Measurements from ENCODE around the gene HSD11B2.
"Not testable (repeated sequence)": the region's sequence is repeated elsewhere in the genome, so short reads cannot be mapped to it uniquely, and the experiment has no call there.

Gene HSD11B2

DNA sequence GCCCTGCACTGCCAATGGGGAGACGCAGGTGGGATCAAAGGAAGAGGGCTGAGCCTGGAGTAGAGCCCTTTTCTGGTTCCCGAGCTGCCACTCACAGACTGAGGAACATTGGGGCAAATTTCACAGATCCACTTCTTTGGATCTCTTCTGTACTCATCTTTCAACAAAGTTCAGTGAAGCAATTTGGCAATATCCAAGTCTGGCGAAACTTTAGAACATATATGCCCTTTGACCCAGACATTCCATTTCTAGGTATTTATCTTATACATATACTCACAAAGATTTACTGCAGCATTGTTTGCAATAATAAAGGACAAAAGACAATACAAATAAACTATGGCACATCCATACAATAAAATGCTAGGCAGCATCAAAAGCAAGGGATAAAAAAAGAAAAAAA is 19.6 kb upstream of the HSD11B2 start:
- H3K4me3 ChIP-seq (ENCODE audit: low read depth, low read length), result no peak overlapping the region
- CTCF ChIA-PET, result interaction anchor here (5.0 kb wide), 1 partner anchor 16 kb away, joined by 43 read pairs; no protein-coding TSS in a partner anchor
- no peak for DNase-seq (ENCODE audit: low read depth, low spot score)
- POLR2A ChIA-PET, result no interaction called here
- TF ChIP-seq CTCF (IDR thresholded peaks at IDR 0.05; ENCODE audit: insufficient read depth, low read length, missing control alignments), result no peak

GRCh38 chr16:67412294-67412693 is 18.6 kb upstream of the HSD11B2 start:
- ChIA-PET POLR2A (interaction anchor here (0.6 kb wide), 1 partner anchor 163 kb away, joined by 4 read pairs; no protein-coding TSS in a partner anchor), CTCF (interaction anchor here (0.6 to 5.0 kb wide), 4 partner anchors 15 to 152 kb away, joined by 3 to 43 read pairs (median 4); no protein-coding TSS in a partner anchor)
- no peak for TF ChIP-seq CTCF (IDR thresholded peaks at IDR 0.05; ENCODE audit: insufficient read depth, low read length, missing control alignments)
- DNase-seq (ENCODE audit: low read depth, low spot score), result no peak
- no peak overlapping the region for H3K4me3 ChIP-seq (ENCODE audit: low read depth, low read length)

DNA sequence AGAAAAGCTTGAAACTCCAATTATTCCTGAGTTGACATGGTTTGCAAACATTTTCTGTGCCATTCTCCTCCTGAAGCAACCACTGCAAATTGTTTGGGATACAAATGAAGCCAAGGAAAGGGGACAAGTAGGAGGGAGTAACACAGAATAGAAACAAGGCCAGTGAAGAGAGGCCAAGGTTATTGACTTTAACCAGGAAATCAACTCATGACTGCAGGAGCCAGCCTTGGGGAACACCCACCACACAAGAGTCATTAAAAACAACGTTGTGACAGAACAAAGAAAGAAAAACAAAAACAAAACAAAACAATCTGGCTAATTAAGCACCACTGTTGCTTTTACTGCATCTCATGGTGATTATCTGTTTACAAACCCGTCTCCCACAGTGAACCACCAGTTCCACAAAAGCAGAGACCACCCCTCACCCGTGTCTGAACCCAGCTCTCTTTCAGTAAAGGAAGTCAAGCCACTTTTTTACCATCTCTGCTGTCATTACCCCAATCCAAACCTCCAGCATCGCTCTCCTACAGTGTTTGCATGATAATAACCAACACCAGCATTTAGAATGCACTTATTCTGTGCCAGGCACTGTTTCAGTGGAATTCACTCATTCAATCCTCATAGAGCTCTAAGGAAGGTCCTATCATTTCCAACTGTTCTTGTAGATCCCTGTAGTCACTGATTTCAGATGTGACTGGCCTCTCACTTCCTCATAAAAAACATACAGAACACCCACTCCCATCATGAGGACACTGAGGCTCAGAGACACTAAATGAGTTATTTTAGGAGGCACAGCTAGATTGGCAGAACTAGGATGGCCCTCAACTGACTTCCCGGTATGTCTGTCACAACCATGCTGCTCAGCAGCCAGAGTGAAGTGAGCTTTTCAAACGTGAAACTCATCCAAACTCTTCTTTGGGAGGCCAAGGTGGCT is 16.7 kb upstream of the HSD11B2 start:
- no peak for TF ChIP-seq CTCF (IDR thresholded peaks at IDR 0.05; ENCODE audit: insufficient read depth, low read length, missing control alignments)
- H3K4me3 ChIP-seq (ENCODE audit: low read depth, low read length), result no peak overlapping the region
- POLR2A ChIA-PET, result no interaction called here
- CTCF ChIA-PET, result interaction anchor here (0.7 to 5.0 kb wide), 8 partner anchors 12 to 64 kb away, joined by 3 to 43 read pairs (median 4); partner anchors contain the start of gene TPPP3
- no peak for DNase-seq (ENCODE audit: low read depth, low spot score)

- CTCF ChIA-PET, result interaction anchor here (1.1 to 5.0 kb wide), 6 partner anchors 12 to 449 kb away, joined by 3 to 43 read pairs (median 4); partner anchors contain the start of gene TPPP3
- peak overlapping the region; percentile 73 for H3K4me3 ChIP-seq (ENCODE audit: low read depth, low read length)
- POLR2A ChIA-PET; DNase-seq (ENCODE audit: low read depth, low spot score): not testable (repeated sequence)
These were observed 15.5 kb upstream of the HSD11B2 start for GRCh38 chr16:67415421-67415820.

GRCh38 chr16:67415872-67416793 is 14.8 kb upstream of the HSD11B2 start, which contains the start of gene ZDHHC1:
Gene ZDHHC1, minus strand, starts transcription at chr16:67416477. Its CDS starts 8,702 bp downstream, at chr16:67407775.
- TF ChIP-seq CTCF (IDR thresholded peaks at IDR 0.05; ENCODE audit: insufficient read depth, low read length, missing control alignments), result peak; percentile 69
- POLR2A ChIA-PET, result interaction anchor here (0.6 kb wide), 1 partner anchor 169 kb away, joined by 3 read pairs; the partner anchor contains the start of gene FHOD1
- CTCF ChIA-PET, result interaction anchor here (0.7 to 3.3 kb wide), 38 partner anchors 9 to 450 kb away, joined by 3 to 79 read pairs (median 4); partner anchors contain the start of genes ATP6V0D1, HSD11B2 and TPPP3
- H3K4me3 ChIP-seq (ENCODE audit: low read depth, low read length), result peak within 1 kb of the TSS; percentile 73
- DNase-seq (ENCODE audit: low read depth, low spot score), result no peak

DNA sequence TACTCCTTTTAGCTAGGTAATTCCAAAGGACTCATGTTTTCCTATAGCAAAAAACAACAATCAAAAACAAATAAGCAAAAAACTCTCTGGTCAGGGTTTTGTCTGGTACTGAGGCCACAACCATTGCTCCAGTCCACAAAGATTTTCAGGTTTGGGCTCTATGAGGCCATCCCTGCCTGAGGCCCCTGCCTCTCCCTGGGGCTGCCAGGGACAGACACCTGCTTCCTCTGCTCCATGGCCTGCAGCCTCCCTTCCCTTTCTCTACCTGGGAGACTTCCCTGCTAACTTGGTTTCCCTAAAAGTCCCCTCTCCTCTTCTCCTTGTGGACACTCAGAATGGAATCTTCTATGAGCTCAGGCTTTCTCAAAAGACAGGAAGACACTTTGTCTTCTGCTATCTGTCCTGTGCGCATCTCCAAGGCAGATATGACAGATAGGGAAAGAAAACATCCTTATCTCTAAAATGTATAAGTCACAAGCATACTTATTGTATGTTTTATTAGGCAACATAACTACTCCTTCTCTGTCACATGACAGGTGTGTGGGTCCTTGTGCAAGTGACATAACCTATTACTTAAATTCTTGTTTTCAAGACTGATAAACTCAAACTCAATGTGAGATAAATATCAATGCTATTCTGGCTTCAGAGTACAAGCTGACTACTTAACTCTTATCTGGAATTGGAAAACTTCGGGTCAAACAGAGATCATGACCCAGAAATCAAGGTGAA is 13.4 kb upstream of the HSD11B2 start:
- no peak overlapping the region for H3K4me3 ChIP-seq (ENCODE audit: low read depth, low read length)
- no peak for TF ChIP-seq CTCF (IDR thresholded peaks at IDR 0.05; ENCODE audit: insufficient read depth, low read length, missing control alignments)
- ChIA-PET POLR2A (no interaction called here), CTCF (interaction anchor here (0.8 to 3.3 kb wide), 25 partner anchors 9 to 168 kb away, joined by 3 to 79 read pairs (median 5); partner anchors contain the start of gene ATP6V0D1)
- no peak for DNase-seq (ENCODE audit: low read depth, low spot score)

All from AG04449 (cell line).